Esophagus (tissue), 2 donors: Measurements from ENCODE around the gene ACSL3. TPM values are rescaled to one million over a fixed set of nuclear protein-coding genes. Genes with fewer than 3 reads are reported as not detected.

Experiments used
- H3K27ac ChIP-seq, 2 donors: one replicate each; pipeline ENCODE4 v1.5.1; 2013; ENCODE audit warnings: low read depth in 2 of 2, mild to moderate bottlenecking in 2 of 2, inconsistent platforms in 1 of 2, low read length in 1 of 2, moderate library complexity in 1 of 2
- H3K27me3 ChIP-seq, 2 donors: one replicate each; pipeline ENCODE4 v1.6.1; 2013; ENCODE audit warnings: low read length in 2 of 2, control low read depth in 1 of 2, mild to moderate bottlenecking in 1 of 2; ENCODE audit not compliant: insufficient read depth in 2 of 2, control insufficient read depth in 1 of 2
- H3K36me3 ChIP-seq, 2 donors: one replicate each; pipeline ENCODE4 v1.6.1; 2013; ENCODE audit warnings: low read length in 1 of 2; ENCODE audit not compliant: control insufficient read depth in 2 of 2, insufficient read depth in 2 of 2
- H3K4me1 ChIP-seq, 2 donors: one replicate each; pipeline ENCODE4 v1.6.1; 2013; ENCODE audit warnings: low read length in 1 of 2; ENCODE audit not compliant: control insufficient read depth in 2 of 2, insufficient read depth in 2 of 2
- H3K4me3 ChIP-seq, 2 donors: one replicate each; pipeline ENCODE4 v1.5.1; 2013; ENCODE audit warnings: low read length in 2 of 2, mild to moderate bottlenecking in 2 of 2, low read depth in 1 of 2, moderate library complexity in 1 of 2
- H3K9me3 ChIP-seq, 2 donors: one replicate each; pipeline ENCODE4 v1.6.1; 2013; ENCODE audit warnings: mild to moderate bottlenecking in 2 of 2, low read depth in 1 of 2, low read length in 1 of 2, moderate library complexity in 1 of 2; ENCODE audit not compliant: control insufficient read depth in 2 of 2, insufficient read depth in 1 of 2
- WGBS, 2 donors: extraction: QIAGEN DNeasy Blood & Tissue Kit; methylation state at CpG; one replicate each; pipeline ENCODE4 v1.1.7; 2013; 5-methylcytosine and 5-hydroxymethylcytosine counted together
- polyA plus RNA-seq, 2 donors: library from polyadenylated mRNA; stranded (reverse); fragments of 200-250 nt; gene quantifications; one replicate each; pipeline ENCODE4 v1.2.3, GENCODE V29; 2013
- donor health status: healthy with polysubstance abuse.
- donor health status: Bipolar disorder and iron deficiency.

Gene ACSL3
- polyA plus RNA-seq, 2 donors: 21.4 to 43.9 TPM

DNA sequence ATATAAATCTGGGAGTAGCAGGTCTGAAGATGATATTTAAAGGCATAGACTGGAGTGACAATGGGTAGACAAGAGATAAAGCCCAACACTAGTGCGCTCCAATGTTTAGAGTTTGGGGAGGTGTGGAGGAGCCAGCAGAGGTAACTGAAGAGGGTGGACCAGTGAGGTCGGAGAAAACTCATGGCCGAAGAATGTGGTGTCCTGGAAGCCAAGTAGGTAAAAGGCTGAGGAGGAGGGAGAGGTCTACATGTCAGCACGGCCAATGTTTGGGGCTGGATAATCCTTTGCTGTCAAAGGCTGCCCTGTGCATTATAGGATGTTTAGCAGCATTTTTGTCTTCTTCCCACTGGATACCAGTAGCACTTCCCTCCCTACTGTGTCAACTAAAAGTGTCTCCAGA, 112.4 kb downstream of the ACSL3 start:
- H3K27ac ChIP-seq: no peak overlapping the region
- no peaks in the 10 kb centered on the region for H3K4me1 ChIP-seq
- WGBS, 2 donors: 63 to 65% methylated on average over 4 of the region's 4 CpGs
- H3K9me3 ChIP-seq: no peaks in the 10 kb centered on the region
- no peak overlapping the region for H3K4me3 ChIP-seq
- no peaks in the 10 kb centered on the region for H3K27me3 ChIP-seq
- H3K36me3 ChIP-seq: no peaks in the 10 kb centered on the region

GRCh38 chr2:222973733-222974132, 112.9 kb downstream of the ACSL3 start:
- no peak overlapping the region for H3K27ac ChIP-seq
- no peak overlapping the region for H3K4me3 ChIP-seq
- H3K27me3 ChIP-seq: no peaks in the 10 kb centered on the region
- WGBS, 2 donors: 78 to 92% methylated on average over 2 of the region's 2 CpGs
- no peaks in the 10 kb centered on the region for H3K4me1 ChIP-seq
- H3K9me3 ChIP-seq: no peaks in the 10 kb centered on the region
- H3K36me3 ChIP-seq: no peaks in the 10 kb centered on the region

DNA sequence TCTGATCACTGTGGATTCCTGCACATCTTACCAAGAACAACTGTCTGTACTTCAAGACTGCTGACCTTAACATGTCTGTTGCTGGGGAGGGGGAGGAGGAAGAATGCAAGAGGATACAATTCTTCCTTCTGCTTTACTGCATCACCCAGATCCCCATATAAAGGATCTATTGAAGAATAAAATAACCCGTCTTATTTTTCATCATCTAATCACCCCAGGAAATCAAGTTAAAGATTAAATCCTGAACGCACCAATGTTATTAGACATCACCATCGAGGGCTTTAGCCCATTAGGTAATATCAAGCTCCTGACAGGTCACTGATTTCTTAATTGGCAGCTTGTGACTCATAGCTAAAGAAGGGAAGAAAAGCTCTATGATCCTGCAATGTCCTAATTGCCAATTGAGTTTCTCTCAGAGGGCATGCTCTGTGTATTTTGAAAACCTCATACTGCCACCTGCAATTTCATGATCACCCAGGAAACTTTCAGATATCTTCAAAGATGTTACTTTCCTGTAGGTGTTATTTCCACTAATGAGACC, 115.8 kb downstream of the ACSL3 start:
- Histone ChIP-seq H3K4me3 (no peak overlapping the region), H3K27ac (no peak overlapping the region), H3K9me3 (no peaks in the 10 kb centered on the region), H3K4me1 (no peaks in the 10 kb centered on the region), H3K27me3 (no peaks in the 10 kb centered on the region), H3K36me3 (no peaks in the 10 kb centered on the region)
- 64 to 69% methylated on average over 3 of the region's 3 CpGs for whole genome bisulfite sequencing, 2 donors

DNA sequence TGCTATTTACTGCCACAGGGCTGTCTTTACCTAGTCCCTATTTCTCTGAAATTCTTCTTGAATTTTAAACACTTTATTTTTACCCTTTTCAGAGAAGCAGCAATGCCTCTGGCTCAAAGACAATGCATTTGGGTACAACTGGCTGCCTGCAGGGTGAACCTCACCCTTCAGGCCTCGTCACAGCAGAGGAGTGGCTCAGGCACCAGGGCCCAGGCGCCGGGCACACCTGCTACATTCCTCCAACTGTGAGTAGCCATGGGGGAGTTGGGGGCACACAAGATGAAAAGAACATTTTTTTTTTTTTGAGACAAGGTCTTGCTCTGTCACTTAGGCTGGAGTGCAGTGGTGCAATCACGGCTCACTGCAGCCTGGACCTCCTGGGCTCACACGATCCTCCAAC, 116.3 kb downstream of the ACSL3 start:
- Histone ChIP-seq H3K4me1 (no peaks in the 10 kb centered on the region), H3K36me3 (no peaks in the 10 kb centered on the region), H3K9me3 (no peaks in the 10 kb centered on the region), H3K27ac (no peak overlapping the region), H3K4me3 (no peak overlapping the region), H3K27me3 (no peaks in the 10 kb centered on the region)
- WGBS, 2 donors: 80 to 89% methylated on average over 5 of the region's 5 CpGs

DNA sequence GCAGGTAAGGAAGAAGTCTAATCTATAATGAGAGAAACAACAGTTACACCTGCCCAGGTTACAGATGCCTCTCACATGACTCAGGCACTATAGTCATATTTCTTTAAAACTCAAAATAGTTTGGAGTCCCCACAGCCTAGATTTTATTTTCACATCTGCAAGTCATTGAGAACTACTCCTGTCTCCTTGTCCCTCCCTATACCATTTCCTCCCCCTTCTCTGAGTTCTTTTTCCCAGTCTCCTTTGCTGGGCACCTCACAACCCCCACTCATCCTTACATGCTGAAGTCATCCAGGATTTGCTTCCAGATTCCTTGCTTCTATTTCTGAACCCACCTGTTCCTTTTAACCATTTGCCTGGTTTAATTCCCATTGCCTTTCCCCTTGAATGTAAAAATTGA, 118.0 kb downstream of the ACSL3 start:
- H3K27ac ChIP-seq: no peak overlapping the region
- no peaks in the 10 kb centered on the region for H3K4me1 ChIP-seq
- H3K9me3 ChIP-seq: no peaks in the 10 kb centered on the region
- H3K4me3 ChIP-seq: no peak overlapping the region
- H3K36me3 ChIP-seq: no peaks in the 10 kb centered on the region
- H3K27me3 ChIP-seq: no peaks in the 10 kb centered on the region

- H3K27me3 ChIP-seq: no peaks in the 10 kb centered on the region
- H3K27ac ChIP-seq: no peak overlapping the region
- H3K4me3 ChIP-seq: no peak overlapping the region
- no peaks in the 10 kb centered on the region for H3K9me3 ChIP-seq
- WGBS, 2 donors: 57 to 69% methylated on average over 3 of the region's 3 CpGs
- H3K36me3 ChIP-seq: no peaks in the 10 kb centered on the region
- H3K4me1 ChIP-seq: no peaks in the 10 kb centered on the region
Measured at GRCh38 chr2:222979484-222979883, 118.6 kb downstream of the ACSL3 start.

- Histone ChIP-seq H3K27me3 (no peaks in the 10 kb centered on the region), H3K9me3 (no peaks in the 10 kb centered on the region), H3K4me1 (no peaks in the 10 kb centered on the region), H3K4me3 (no peak overlapping the region), H3K27ac (no peak overlapping the region), H3K36me3 (no peaks in the 10 kb centered on the region)
- WGBS, 2 donors: 68 to 75% methylated on average over 8 of the region's 8 CpGs
Measured at GRCh38 chr2:222982010-222982908, 121.4 kb downstream of the ACSL3 start.

GRCh38 chr2:222982909-222983265, 122.1 kb downstream of the ACSL3 start:
- no peaks in the 10 kb centered on the region for H3K9me3 ChIP-seq
- H3K27ac ChIP-seq: no peak overlapping the region
- no peaks in the 10 kb centered on the region for H3K27me3 ChIP-seq
- no peaks in the 10 kb centered on the region for H3K4me1 ChIP-seq
- WGBS, 2 donors: 79 to 87% methylated on average over 3 of the region's 3 CpGs
- H3K4me3 ChIP-seq: no peak overlapping the region
- no peaks in the 10 kb centered on the region for H3K36me3 ChIP-seq

DNA sequence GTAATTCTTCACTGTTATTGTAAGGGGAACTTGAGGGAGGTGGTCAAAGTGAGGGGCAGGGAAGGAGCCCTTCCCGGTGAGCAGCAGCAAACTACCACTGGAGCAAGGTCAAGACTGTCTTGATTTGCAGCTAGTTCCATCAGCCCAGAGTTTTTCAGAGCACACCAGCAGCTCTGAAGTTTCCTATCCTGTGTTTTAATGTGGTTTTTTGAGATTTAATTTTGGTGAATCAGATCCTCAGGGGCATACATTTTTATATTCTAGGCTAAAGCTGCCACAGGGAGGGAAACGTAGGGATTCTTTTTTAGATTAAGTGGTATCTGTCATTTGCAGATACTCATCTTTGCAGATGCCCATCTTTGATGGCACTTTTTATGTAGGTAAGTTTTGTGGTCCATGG, 124.1 kb downstream of the ACSL3 start:
- WGBS, 2 donors: 81% methylated on average over 2 of the region's 2 CpGs
- Histone ChIP-seq H3K36me3 (no peaks in the 10 kb centered on the region), H3K27ac (no peak overlapping the region), H3K4me1 (no peaks in the 10 kb centered on the region), H3K27me3 (no peaks in the 10 kb centered on the region), H3K4me3 (no peak overlapping the region), H3K9me3 (no peaks in the 10 kb centered on the region)

DNA sequence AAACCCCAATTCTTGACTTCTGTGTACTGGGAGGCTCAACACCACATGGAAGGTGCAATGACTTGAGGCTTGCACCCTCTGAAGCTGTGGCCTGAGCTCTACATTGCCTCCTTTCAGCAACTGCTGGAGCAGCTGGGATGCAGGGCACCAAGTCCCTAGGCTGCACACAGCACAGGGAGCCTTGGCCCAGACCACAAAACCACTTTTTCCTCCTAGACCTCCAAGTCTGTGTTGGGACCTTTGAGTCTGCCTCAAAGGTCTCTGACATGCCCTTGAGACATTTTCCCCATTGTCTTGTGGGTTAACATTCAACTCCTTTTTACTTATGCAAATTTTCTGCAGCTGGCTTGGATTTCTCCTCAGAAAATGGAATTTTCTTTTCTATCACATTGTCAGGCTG, 128.6 kb downstream of the ACSL3 start:
- no peaks in the 10 kb centered on the region for H3K36me3 ChIP-seq
- no peak overlapping the region for H3K4me3 ChIP-seq
- no peaks in the 10 kb centered on the region for H3K4me1 ChIP-seq
- no peaks in the 10 kb centered on the region for H3K27me3 ChIP-seq
- no peaks in the 10 kb centered on the region for H3K9me3 ChIP-seq
- H3K27ac ChIP-seq: no peak overlapping the region
